Effector memory CD4-positive, alpha-beta T cell (primary cell): Measurements from ENCODE around the gene RORC.

Experiments
- DNase-seq, 3 donors: peaks; one replicate each; pipeline ENCODE4 v3.0.0-alpha.2; 2020
- H3K27ac ChIP-seq: 2 replicates; pipeline ENCODE4 v1.7.0; 2013; ENCODE audit warnings: mild to moderate bottlenecking, low read length, moderate library complexity; ENCODE audit not compliant: insufficient read depth, poor library complexity, severe bottlenecking
- H3K27me3 ChIP-seq: replicated peaks from 2 replicates; pipeline ENCODE4 v1.7.0; 2013; ENCODE audit warnings: mild to moderate bottlenecking, low read length; ENCODE audit not compliant: insufficient read depth, control insufficient read depth, poor library complexity, severe bottlenecking
- H3K36me3 ChIP-seq: 2 replicates; pipeline ENCODE4 v1.7.0; 2013; ENCODE audit warnings: mild to moderate bottlenecking, low read length, moderate library complexity; ENCODE audit not compliant: control insufficient read depth, insufficient read depth
- H3K4me1 ChIP-seq: 2 replicates; pipeline ENCODE4 v1.7.0; 2013; ENCODE audit warnings: low read length, mild to moderate bottlenecking; ENCODE audit not compliant: control insufficient read depth, insufficient read depth, poor library complexity, severe bottlenecking
- H3K4me3 ChIP-seq: 2 replicates; pipeline ENCODE4 v1.7.0; 2013; ENCODE audit warnings: low read length, low read depth, mild to moderate bottlenecking; ENCODE audit not compliant: insufficient read depth, poor library complexity, severe bottlenecking
- H3K9me3 ChIP-seq: 2 replicates; pipeline ENCODE4 v1.7.0; 2013; ENCODE audit warnings: mild to moderate bottlenecking, low read length, moderate library complexity; ENCODE audit not compliant: control insufficient read depth

Gene RORC

DNA sequence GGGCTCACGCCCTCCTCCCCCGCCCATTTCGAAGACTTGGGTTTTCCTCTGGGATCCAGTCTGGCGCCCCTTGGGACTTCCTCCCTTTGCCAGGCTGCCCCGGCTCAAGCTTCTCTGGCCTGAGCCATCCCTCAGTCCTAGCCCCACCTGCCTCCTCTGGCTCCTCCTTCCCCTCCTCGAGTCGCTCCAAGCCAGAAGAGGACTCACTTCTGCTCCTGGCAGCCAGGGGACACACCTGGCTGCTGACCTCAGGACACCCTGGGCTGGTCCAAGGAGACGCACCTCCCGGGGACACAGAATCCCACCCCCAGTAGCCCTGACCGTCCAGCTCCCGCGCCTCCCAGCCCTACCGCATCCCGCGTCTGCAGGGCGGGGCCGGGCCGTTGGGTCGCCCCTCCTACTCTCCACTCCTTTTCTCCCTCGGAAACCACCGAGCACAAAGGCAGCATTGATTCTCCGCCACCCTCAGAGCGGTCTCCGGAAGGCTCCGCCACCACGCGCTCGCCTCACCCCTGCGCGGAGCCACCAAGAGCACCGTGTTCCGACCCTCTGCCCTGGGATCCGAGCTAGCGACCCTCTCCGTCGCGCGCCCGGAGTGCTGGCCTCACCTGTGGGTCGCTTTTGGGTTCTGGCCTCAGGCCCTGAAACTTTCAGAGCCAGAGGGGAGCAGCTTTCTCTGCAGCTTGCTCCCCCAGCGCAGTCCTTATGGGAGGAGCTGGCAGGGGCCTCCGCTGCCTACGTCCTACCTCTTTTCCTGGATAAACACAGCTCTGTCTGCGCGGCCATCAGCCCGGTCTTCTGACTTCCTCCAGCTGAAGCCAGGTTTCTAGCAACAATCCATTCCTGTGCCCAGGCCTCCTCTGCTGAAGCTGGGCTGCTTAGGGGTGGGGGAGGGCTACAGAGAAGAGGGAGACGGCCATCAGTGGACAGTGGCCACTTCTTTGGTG lies 8.1 kb upstream of the RORC start, which contains the start of gene C2CD4D:
Gene C2CD4D, minus strand, starts transcription at position 364 of the 947 bp plus-strand sequence. CDS start 831 bp downstream, outside the sequence.
- Histone ChIP-seq H3K27ac (peak within 1 kb of the TSS; percentile 80), H3K36me3 (no peaks in the 10 kb centered on the region), H3K4me1 (peaks cover 48% of the 10 kb centered on the region), H3K4me3 (peak within 1 kb of the TSS; percentile 63), H3K27me3 (no peaks in the 10 kb centered on the region), H3K9me3 (no peaks in the 10 kb centered on the region)
- peak; percentile 64 to 67 (median 67) for DNase-seq

DNA sequence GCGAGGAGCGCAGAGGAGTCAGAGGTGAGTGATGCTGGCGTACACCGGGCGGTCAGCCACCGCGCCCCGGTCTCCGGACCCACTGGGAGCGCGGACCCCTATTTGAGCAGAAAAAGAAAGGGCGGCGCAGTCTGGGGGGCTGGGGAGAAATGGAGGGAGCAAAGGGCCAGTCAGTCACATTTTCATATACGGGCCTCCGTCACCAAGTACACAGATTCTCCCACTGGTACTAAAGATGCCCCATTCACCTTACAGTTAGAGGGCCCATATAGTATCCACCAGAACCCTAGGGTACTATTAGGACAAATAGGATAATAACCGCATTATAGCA lies 7.4 kb upstream of the RORC start:
- no peaks in the 10 kb centered on the region for H3K36me3 ChIP-seq
- no peaks in the 10 kb centered on the region for H3K9me3 ChIP-seq
- H3K4me1 ChIP-seq = peaks cover 55% of the 10 kb centered on the region
- DNase-seq = no peak
- H3K27ac ChIP-seq = peak overlapping the region; percentile 80
- no peaks in the 10 kb centered on the region for H3K27me3 ChIP-seq
- H3K4me3 ChIP-seq = peak overlapping the region; percentile 63

DNA sequence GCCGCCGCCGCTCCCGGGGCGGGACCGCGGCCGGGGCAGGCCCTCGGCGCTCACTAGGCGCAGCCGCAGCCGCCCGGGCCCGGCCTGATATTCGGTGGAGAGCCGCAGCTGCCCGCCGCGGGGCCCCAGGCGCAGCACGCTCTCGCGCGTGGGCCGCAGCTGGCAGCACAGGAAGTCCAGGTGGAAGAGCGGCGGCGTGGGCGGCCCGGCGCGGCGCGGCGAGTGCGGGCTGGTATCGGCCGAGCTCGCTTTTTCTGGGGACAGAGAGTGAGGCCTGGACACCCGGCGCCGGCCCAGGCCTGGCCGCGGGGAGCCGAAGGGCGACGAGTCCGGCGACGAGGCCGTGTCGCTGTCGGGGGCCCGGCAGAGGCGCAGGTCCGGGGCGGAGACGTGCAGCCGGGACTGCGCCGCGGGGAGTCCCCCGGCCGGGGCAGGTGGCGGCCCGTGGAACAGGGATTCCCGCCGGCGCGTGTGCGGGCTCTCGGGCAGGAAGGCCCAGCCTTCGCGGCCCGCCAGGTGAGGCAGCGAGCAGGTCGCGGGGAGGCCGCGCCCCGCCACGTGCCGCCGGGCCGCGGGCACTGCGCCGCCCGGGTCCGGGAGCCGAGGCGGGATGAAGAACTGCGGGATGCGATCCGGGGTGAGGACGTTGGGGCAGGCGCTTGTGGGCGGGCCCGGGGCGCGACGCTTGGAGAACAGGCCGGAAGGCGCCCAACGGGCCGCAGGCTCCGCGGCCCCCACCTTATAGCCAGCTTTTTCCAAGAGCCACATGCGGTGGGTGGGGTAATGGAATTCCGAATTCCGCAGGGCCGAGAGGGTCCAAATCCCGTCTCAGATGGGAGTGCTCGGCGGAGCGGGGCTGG lies 6.8 kb upstream of the RORC start:
- Histone ChIP-seq H3K27ac (peak overlapping the region; percentile 80), H3K4me3 (peak overlapping the region; percentile 63), H3K4me1 (peaks cover 61% of the 10 kb centered on the region), H3K36me3 (no peaks in the 10 kb centered on the region), H3K9me3 (no peaks in the 10 kb centered on the region), H3K27me3 (no peaks in the 10 kb centered on the region)
- DNase-seq = peak; percentile 30 to 44 (median 37)

DNA sequence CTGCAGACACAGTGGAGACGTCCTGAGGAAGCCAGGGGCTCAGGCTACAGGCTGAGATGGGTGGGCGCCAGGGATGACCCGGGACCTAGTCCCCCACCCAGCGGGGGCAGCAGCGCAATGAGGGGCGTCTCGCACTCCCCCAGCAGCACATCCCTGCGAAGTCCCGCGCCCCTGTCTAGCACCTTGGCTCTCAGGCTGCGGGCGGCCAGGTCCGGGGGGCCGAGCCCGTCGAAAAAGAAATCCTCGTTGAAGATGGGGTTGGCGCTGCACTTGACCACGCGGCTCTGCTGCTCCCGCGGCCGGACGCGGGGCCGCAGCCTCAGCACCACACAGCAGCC lies 6.3 kb upstream of the RORC start:
- H3K27me3 ChIP-seq = no peaks in the 10 kb centered on the region
- H3K4me1 ChIP-seq = peaks cover 66% of the 10 kb centered on the region
- H3K4me3 ChIP-seq = peak overlapping the region; percentile 39
- DNase-seq = peak in 1 of 3 donors; percentile 22
- H3K36me3 ChIP-seq = no peaks in the 10 kb centered on the region
- H3K9me3 ChIP-seq = no peaks in the 10 kb centered on the region
- H3K27ac ChIP-seq = peak overlapping the region; percentile 80

DNA sequence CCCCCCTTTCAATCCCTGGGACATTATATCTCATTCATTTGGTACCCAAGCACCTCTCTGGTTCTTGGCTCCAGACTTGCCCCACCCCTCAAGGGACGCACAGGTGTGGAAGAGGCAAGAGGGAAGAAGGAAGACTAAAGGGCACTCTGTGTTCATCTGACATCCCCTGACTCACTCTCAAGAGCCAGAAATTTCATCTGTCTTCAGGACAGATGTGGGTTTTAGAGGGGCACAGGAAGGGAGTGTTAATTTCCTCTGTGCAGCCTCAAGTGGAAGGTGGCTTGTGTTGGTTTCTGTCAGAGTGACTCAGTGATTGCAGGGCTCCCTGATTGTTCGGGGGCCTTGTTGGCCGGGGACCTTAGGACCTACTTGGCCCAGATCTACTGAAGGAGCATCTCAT lies 5.6 kb upstream of the RORC start:
- Histone ChIP-seq H3K27me3 (no peaks in the 10 kb centered on the region), H3K4me1 (peaks cover 73% of the 10 kb centered on the region), H3K4me3 (peak overlapping the region; percentile 39), H3K27ac (peak overlapping the region; percentile 80), H3K9me3 (no peaks in the 10 kb centered on the region), H3K36me3 (no peaks in the 10 kb centered on the region)
- DNase-seq = peak; percentile 23 to 51 (median 44)

DNA sequence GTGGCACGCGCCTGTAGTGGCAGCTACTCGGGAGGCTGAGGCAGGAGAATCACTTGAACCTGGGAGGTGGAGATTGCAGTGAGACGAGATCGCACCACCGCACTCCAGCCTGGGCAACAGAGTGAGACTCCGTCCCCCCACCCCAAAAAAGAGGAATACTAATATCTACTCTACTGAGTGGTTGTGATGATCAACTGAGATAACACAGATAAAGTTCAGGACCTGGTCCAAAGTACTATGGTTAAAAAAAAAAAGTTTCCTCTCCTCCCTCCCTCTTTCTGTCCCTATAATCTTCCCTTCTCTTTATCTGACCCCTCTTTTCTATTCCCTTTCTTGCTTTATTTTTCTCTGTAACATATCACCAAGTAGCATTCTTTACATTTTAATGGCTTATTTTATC lies 4.0 kb upstream of the RORC start:
- H3K27me3 ChIP-seq = no peaks in the 10 kb centered on the region
- H3K9me3 ChIP-seq = no peaks in the 10 kb centered on the region
- no peaks in the 10 kb centered on the region for H3K36me3 ChIP-seq
- H3K4me3 ChIP-seq = no peak overlapping the region
- no peak for DNase-seq
- H3K27ac ChIP-seq = no peak overlapping the region
- peaks cover 86% of the 10 kb centered on the region for H3K4me1 ChIP-seq

DNA sequence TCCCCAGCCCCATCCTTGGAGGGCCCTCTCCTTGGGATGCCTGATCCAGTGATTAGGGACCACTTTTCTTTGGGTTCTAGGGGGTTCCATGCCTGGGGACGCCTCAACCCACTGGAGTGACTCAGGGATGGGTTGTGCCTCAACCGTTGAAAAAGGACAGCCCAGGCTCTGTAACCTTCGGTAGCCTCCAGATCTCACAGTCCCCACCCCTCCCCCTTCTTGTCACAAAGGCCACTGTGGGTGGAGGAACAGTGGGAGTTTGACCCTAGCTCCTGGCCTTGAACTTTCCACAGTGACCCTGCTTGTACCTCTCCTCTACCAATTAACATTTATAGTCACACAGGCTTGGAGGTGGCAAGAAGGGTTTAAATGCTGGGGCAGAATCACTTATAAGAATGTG lies 2.6 kb upstream of the RORC start:
- H3K36me3 ChIP-seq = no peaks in the 10 kb centered on the region
- H3K9me3 ChIP-seq = no peaks in the 10 kb centered on the region
- no peak for DNase-seq
- H3K27ac ChIP-seq = peak overlapping the region; percentile 60
- H3K4me1 ChIP-seq = peaks cover 88% of the 10 kb centered on the region
- H3K27me3 ChIP-seq = no peaks in the 10 kb centered on the region
- peak overlapping the region; percentile 6 for H3K4me3 ChIP-seq

DNA sequence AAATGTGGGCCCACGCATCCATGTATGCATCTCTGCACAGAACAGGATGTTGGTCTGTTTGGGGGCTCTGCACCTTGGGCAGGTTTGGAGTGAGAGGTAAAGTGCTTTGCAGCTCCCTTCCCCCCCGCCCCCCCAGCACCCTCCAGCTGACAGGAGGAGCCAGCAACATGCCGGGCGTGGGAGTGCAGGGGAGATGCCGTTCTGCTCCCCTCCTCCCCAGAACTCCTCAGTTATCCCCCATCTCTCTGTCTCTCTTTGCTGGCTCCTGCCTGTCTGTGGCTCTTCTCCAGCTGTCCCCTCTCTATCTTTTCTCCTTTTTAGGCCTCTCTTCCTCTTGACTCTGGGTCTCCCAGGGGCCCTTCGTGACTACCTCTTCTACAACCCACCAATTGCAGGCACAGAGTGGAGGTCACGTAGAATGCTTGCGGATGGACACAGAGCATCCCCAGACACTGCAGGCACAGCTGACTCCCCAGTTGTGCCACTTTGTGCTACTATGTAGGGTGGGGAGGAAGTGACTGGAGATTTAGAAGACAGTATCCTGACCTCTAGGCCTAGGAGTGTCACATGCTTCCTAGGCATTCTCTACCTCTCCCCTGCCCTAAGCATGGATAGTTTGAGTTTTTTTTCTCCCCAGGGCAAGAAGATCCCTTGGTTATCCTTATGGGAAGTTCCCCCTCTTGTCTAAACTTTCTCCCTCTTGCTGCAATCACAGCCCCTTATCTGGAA lies 1.7 kb upstream of the RORC start:
- Histone ChIP-seq H3K27me3 (no peaks in the 10 kb centered on the region), H3K27ac (peak overlapping the region; percentile 60), H3K9me3 (no peaks in the 10 kb centered on the region), H3K4me1 (peaks cover 88% of the 10 kb centered on the region), H3K36me3 (no peaks in the 10 kb centered on the region), H3K4me3 (peak overlapping the region; percentile 6)
- no peak for DNase-seq

DNA sequence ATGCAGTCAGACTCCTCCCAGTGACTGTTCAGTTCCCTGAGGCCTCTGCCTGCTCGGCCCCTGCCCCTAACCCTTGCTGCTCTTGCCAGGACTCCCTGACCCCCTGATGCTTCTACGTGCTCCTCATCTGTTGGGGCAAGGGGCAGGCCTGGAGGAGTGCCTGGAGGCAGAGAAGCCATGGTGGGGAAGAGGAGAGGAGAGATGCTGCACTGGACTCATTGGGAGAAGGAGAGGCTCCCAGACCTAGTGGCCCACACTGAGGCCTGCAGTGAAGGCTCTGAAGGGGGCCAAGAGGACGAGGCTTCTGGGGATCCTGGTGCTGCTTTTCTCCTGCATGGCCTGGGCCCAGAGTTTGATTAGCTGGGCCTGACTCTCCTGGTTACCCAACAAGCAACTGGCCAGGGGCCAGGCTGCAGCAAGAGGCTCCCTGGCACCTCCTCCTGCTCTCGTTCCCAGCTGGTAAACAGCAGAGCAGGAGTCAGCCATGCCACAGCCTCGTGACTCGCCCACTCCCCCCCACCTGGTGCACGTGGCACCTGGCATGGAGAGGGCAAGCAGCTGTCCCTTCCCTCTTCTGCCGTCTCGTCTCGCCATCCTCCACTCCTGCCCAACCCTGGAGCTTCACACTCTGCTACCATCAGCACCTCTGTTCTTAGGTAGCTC lies 847 bp upstream of the RORC start:
- H3K27ac ChIP-seq = peak overlapping the region; percentile 60
- no peak for DNase-seq
- H3K9me3 ChIP-seq = no peaks in the 10 kb centered on the region
- H3K27me3 ChIP-seq = no peaks in the 10 kb centered on the region
- peaks cover 88% of the 10 kb centered on the region for H3K4me1 ChIP-seq
- H3K36me3 ChIP-seq = no peaks in the 10 kb centered on the region
- H3K4me3 ChIP-seq = no peak overlapping the region
